H9 (cell line): ENCODE results near the gene SGCD. TPM values are rescaled to one million over a fixed set of nuclear protein-coding genes. Genes with fewer than 3 reads are reported as not detected.

Experiments used
- DNase-seq: peaks from one replicate; pipeline ENCODE4 v3.0.0-alpha.2; 2017
- H2AFZ ChIP-seq: one replicate; pipeline ENCODE4 v1.6.1; 2013; ENCODE audit warnings: mild to moderate bottlenecking, low read length, control low read depth, moderate library complexity
- H2AK5ac ChIP-seq: 2 replicates; pipeline ENCODE4 v1.6.1; 2013; ENCODE audit warnings: low read length, control low read depth, mixed read lengths; ENCODE audit not compliant: insufficient read length
- H2BK120ac ChIP-seq: one replicate; pipeline ENCODE4 v1.6.1; 2013; ENCODE audit warnings: low read depth, mild to moderate bottlenecking, low read length, control low read depth, inconsistent platforms; ENCODE audit not compliant: poor library complexity, severe bottlenecking
- H2BK12ac ChIP-seq: 2 replicates; pipeline ENCODE4 v1.6.1; 2013; ENCODE audit warnings: low read length, control low read depth, mixed read lengths, low read depth; ENCODE audit not compliant: insufficient read length
- H2BK15ac ChIP-seq: 2 replicates; pipeline ENCODE4 v1.6.1; 2013; ENCODE audit warnings: low read depth, low read length, control low read depth
- H2BK20ac ChIP-seq: one replicate; pipeline ENCODE4 v1.6.1; 2013; ENCODE audit warnings: low read depth, mild to moderate bottlenecking, low read length, control low read depth, inconsistent platforms; ENCODE audit not compliant: poor library complexity, severe bottlenecking
- H2BK5ac ChIP-seq: 2 replicates; pipeline ENCODE4 v1.6.1; 2013; ENCODE audit warnings: low read length, control low read depth, mixed read lengths; ENCODE audit not compliant: insufficient read length
- H3K14ac ChIP-seq: 2 replicates; pipeline ENCODE4 v1.6.1; 2013; ENCODE audit warnings: low read length, control low read depth; ENCODE audit not compliant: insufficient read depth
- H3K18ac ChIP-seq: 2 replicates; pipeline ENCODE4 v1.6.1; 2013; ENCODE audit warnings: low read depth, mild to moderate bottlenecking, mixed read lengths, low read length, control low read depth; ENCODE audit not compliant: insufficient read length
- H3K23ac ChIP-seq: 2 replicates; pipeline ENCODE4 v1.6.1; 2013; ENCODE audit warnings: low read length, control low read depth, mixed read lengths, low read depth; ENCODE audit not compliant: insufficient read length
- H3K23me2 ChIP-seq: 2 replicates; pipeline ENCODE4 v1.6.1; 2013; ENCODE audit warnings: low read depth, mild to moderate bottlenecking, mixed read lengths, low read length, control low read depth; ENCODE audit not compliant: insufficient read length, poor library complexity, severe bottlenecking
- H3K27ac ChIP-seq: 2 replicates; pipeline ENCODE4 v1.5.1; 2013; ENCODE audit warnings: low read length, control low read depth, mixed read lengths, low read depth; ENCODE audit not compliant: insufficient read length
- H3K27me3 ChIP-seq: 2 replicates; pipeline ENCODE4 v1.6.1; 2013; ENCODE audit warnings: low read length, control low read depth, inconsistent platforms; ENCODE audit not compliant: insufficient read depth
- H3K4ac ChIP-seq: 2 replicates; pipeline ENCODE4 v1.6.1; 2013; ENCODE audit warnings: low read depth, mild to moderate bottlenecking, control low read depth, inconsistent platforms, low read length, moderate library complexity
- H3K4me1 ChIP-seq: 2 replicates; pipeline ENCODE4 v1.6.1; 2013; ENCODE audit warnings: low read length, control low read depth, inconsistent platforms; ENCODE audit not compliant: insufficient read depth
- H3K4me2 ChIP-seq: 2 replicates; pipeline ENCODE4 v1.6.1; 2013; ENCODE audit warnings: low read length, control low read depth, mixed read lengths; ENCODE audit not compliant: insufficient read length, insufficient read depth
- H3K56ac ChIP-seq: 2 replicates; pipeline ENCODE4 v1.6.1; 2013; ENCODE audit warnings: low read depth, mild to moderate bottlenecking, mixed read lengths, low read length, control low read depth; ENCODE audit not compliant: insufficient read length
- H3K79me1 ChIP-seq: 2 replicates; pipeline ENCODE4 v1.6.1; 2013; ENCODE audit warnings: low read depth, mild to moderate bottlenecking, moderate library complexity, low read length, control low read depth, inconsistent platforms; ENCODE audit not compliant: insufficient read depth, poor library complexity, severe bottlenecking
- H3K79me2 ChIP-seq: 2 replicates; pipeline ENCODE4 v1.6.1; 2013; ENCODE audit warnings: low read length, control low read depth, inconsistent platforms; ENCODE audit not compliant: insufficient read depth
- H3K9ac ChIP-seq: 2 replicates; pipeline ENCODE4 v1.6.1; 2013; ENCODE audit warnings: low read length, control low read depth, mixed read lengths; ENCODE audit not compliant: insufficient read length; ENCODE audit errors: extremely low read depth
- H3K9me3 ChIP-seq: one replicate; pipeline ENCODE4 v1.6.1; 2013; ENCODE audit warnings: low read depth, low read length, inconsistent platforms; ENCODE audit not compliant: control insufficient read depth
- H3T11ph ChIP-seq: one replicate; pipeline ENCODE4 v1.6.1; 2013; ENCODE audit warnings: mild to moderate bottlenecking, low read length, control low read depth, inconsistent platforms
- H4K20me1 ChIP-seq: one replicate; pipeline ENCODE4 v1.6.1; 2013; ENCODE audit not compliant: control insufficient read depth, insufficient read length, insufficient read depth
- H4K5ac ChIP-seq: 2 replicates; pipeline ENCODE4 v1.6.1; 2013; ENCODE audit warnings: low read depth, mild to moderate bottlenecking, mixed read lengths, low read length, control low read depth; ENCODE audit not compliant: insufficient read length
- H4K8ac ChIP-seq: replicated peaks from 2 replicates; pipeline ENCODE4 v1.6.1; 2013; ENCODE audit warnings: low read length, control low read depth, mixed read lengths, low read depth; ENCODE audit not compliant: insufficient read length
- H4K91ac ChIP-seq: 2 replicates; pipeline ENCODE4 v1.6.1; 2013; ENCODE audit warnings: low read depth, mild to moderate bottlenecking, moderate library complexity, mixed read lengths, low read length, control low read depth; ENCODE audit not compliant: insufficient read length
- H3K27ac Mint-ChIP-seq, 3 experiments: 2 replicates in 2 of 3; 3 replicates in 1 of 3; pipeline ENCODE4 v1.8.0; 2020 to 2021; ENCODE audit warnings: mixed read lengths in 3 of 3, mild to moderate bottlenecking in 1 of 3, moderate library complexity in 1 of 3
- H3K27me3 Mint-ChIP-seq: 2 replicates; pipeline ENCODE4 v1.8.0; 2021; ENCODE audit warnings: low read depth, mild to moderate bottlenecking, moderate library complexity, mixed read lengths
- H3K36me3 Mint-ChIP-seq, 3 experiments: 2 replicates in 2 of 3; 3 replicates in 1 of 3; pipeline ENCODE4 v1.8.0; 2020 to 2021; ENCODE audit warnings: low read depth in 3 of 3, mixed read lengths in 3 of 3; ENCODE audit not compliant: insufficient read depth in 1 of 3
- H3K4me1 Mint-ChIP-seq, 2 experiments: 2 replicates each; pipeline ENCODE4 v1.8.0; 2020; ENCODE audit warnings: mixed read lengths in 2 of 2
- H3K4me3 Mint-ChIP-seq, 2 experiments: 2 replicates in 1 of 2; 3 replicates in 1 of 2; pipeline ENCODE4 v1.8.0; 2020 to 2021; ENCODE audit warnings: mild to moderate bottlenecking in 2 of 2, mixed read lengths in 2 of 2, moderate library complexity in 1 of 2
- H3K9me3 Mint-ChIP-seq, 2 experiments: 2 replicates in 1 of 2; 3 replicates in 1 of 2; pipeline ENCODE4 v1.8.0; 2020; ENCODE audit warnings: mild to moderate bottlenecking in 2 of 2, mixed read lengths in 2 of 2, moderate library complexity in 1 of 2
- WGBS: extraction: QIAGEN DNeasy Blood & Tissue Kit; methylation state at CpG from one replicate; pipeline ENCODE4 v1.1.7; 2013; ENCODE audit warnings: missing lambda C conversion rate, low lambda C conversion rate, mixed read lengths; ENCODE audit not compliant: insufficient read length; ENCODE audit errors: extremely low coverage; 5-methylcytosine and 5-hydroxymethylcytosine counted together
- total RNA-seq: library from RNA; stranded (reverse); gene quantifications from 2 replicates; pipeline ENCODE4 v1.2.1, GENCODE V29; 2021
- TF ChIP-seq, protein P1 (sequence below): fragments of 200-600 bp; sonication (generic); conservative IDR thresholded peaks from 3 replicates; pipeline ENCODE4 v1.8.0; 2021; ENCODE audit warnings: antibody characterized with exemption, mild to moderate bottlenecking

SGCD gene
- total RNA-seq, 1 experiment from 2014 or later: 0.11 TPM

DNA sequence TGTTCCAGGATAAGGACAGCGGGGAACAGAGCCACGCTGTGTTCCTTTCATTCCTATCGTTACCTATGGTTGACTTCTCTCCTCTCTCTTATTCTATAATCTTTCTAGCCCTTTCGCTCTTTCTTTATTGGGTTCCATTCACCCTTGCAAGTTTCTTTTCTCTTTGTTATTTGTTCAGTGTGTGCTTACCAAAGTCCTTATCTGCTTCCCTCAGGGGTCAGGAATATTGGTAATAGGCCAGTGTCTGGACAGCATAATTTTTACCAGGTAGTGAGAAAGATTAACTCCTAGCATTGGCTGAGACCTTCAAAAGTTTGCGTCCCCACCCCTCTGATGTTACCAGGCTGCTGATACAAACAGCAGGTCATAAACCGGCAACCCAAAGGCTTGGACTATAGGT is 4.9 kb downstream of the SGCD start:
- H3K4me3 Mint-ChIP-seq: no peak overlapping the region
- Histone ChIP-seq H2BK120ac (no peak overlapping the region), H3K9me3 (no peaks in the 10 kb centered on the region), H3K79me2 (no peaks in the 10 kb centered on the region), H4K8ac (no peak overlapping the region), H3T11ph (no peak overlapping the region), H3K18ac (no peak overlapping the region), H2BK5ac (no peak overlapping the region), H3K4me2 (no peak overlapping the region), H3K23me2 (no peaks in the 10 kb centered on the region), H3K79me1 (no peaks in the 10 kb centered on the region), H4K91ac (no peak overlapping the region), H3K9ac (no peak overlapping the region), H3K14ac (no peak overlapping the region), H2AFZ (no peak overlapping the region), H3K27me3 (no peaks in the 10 kb centered on the region), H3K4ac (no peak overlapping the region), H2AK5ac (no peak overlapping the region), H4K20me1 (no peaks in the 10 kb centered on the region), H3K56ac (no peak overlapping the region), H4K5ac (no peak overlapping the region), H2BK20ac (no peak overlapping the region), H2BK15ac (no peak overlapping the region), H2BK12ac (no peak overlapping the region), H3K4me1 (no peaks in the 10 kb centered on the region), H3K23ac (no peak overlapping the region), H3K27ac (no peak overlapping the region)
- no peaks in the 10 kb centered on the region; a peak in 1 of 5 replicates for H3K9me3 Mint-ChIP-seq
- TF ChIP-seq, protein P1, sequence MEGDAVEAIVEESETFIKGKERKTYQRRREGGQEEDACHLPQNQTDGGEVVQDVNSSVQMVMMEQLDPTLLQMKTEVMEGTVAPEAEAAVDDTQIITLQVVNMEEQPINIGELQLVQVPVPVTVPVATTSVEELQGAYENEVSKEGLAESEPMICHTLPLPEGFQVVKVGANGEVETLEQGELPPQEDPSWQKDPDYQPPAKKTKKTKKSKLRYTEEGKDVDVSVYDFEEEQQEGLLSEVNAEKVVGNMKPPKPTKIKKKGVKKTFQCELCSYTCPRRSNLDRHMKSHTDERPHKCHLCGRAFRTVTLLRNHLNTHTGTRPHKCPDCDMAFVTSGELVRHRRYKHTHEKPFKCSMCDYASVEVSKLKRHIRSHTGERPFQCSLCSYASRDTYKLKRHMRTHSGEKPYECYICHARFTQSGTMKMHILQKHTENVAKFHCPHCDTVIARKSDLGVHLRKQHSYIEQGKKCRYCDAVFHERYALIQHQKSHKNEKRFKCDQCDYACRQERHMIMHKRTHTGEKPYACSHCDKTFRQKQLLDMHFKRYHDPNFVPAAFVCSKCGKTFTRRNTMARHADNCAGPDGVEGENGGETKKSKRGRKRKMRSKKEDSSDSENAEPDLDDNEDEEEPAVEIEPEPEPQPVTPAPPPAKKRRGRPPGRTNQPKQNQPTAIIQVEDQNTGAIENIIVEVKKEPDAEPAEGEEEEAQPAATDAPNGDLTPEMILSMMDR: no peak
- H3K27me3 Mint-ChIP-seq: no peaks in the 10 kb centered on the region
- H3K36me3 Mint-ChIP-seq: peaks cover 0 to 6% (median 0%) of the 10 kb centered on the region in 3 experiments; a peak in 1 of 7 replicates
- no peaks in the 10 kb centered on the region for H3K4me1 Mint-ChIP-seq
- H3K27ac Mint-ChIP-seq: no peak overlapping the region
- no peak for DNase-seq
- no CpG with 5 or more reads among the region's 6 CpGs for WGBS
